Fibroblast of lung (primary cell): ENCODE results near the gene PRR35. TPM values are rescaled to one million over a fixed set of nuclear protein-coding genes. Genes with fewer than 3 reads are reported as not detected.
A peak's percentile ranks its signal among the peaks of the same experiment; 100 is the strongest.

Experiments used
- DNase-seq, 2 donors: peaks; one replicate each; pipeline versions ENCODE4 v3.0.0 to v3.0.0-alpha.2; 2010; ENCODE audit warnings: low read depth in 2 of 2
- H2AFZ ChIP-seq: 2 replicates; pipeline ENCODE4 v1.5.1; 2012; ENCODE audit warnings: low read length, control low read depth, inconsistent platforms
- H3K27ac ChIP-seq: 2 replicates; pipeline ENCODE4 v1.5.1; 2011; ENCODE audit warnings: low read length, control low read depth; ENCODE audit not compliant: insufficient read depth
- H3K27me3 ChIP-seq: 2 replicates; pipeline ENCODE4 v1.5.1; 2011; ENCODE audit warnings: mild to moderate bottlenecking, low read length; ENCODE audit not compliant: control insufficient read depth, insufficient read depth
- H3K36me3 ChIP-seq: 2 replicates; pipeline ENCODE4 v1.5.1; 2011; ENCODE audit warnings: low read length; ENCODE audit not compliant: control insufficient read depth, insufficient read depth
- H3K4me1 ChIP-seq: 2 replicates; pipeline ENCODE4 v1.5.1; 2011; ENCODE audit warnings: low read length; ENCODE audit not compliant: control insufficient read depth, insufficient read depth; ENCODE audit errors: extremely low read depth
- H3K4me2 ChIP-seq: 2 replicates; pipeline ENCODE4 v1.5.1; 2011; ENCODE audit warnings: low read length, control low read depth; ENCODE audit not compliant: insufficient read depth; ENCODE audit errors: extremely low read depth
- H3K4me3 ChIP-seq, 4 experiments: fragments of 200-600 bp in 1 of 4; sonication (generic) in 1 of 4; replicated peaks in 1 of 4; 2 replicates each; pipeline ENCODE4 v1.5.1; 2011 to 2016; ENCODE audit warnings: low read length in 4 of 4, low read depth in 3 of 4, mild to moderate bottlenecking in 3 of 4, control low read depth in 2 of 4, inconsistent platforms in 1 of 4, mixed read lengths in 1 of 4; ENCODE audit not compliant: insufficient read depth in 1 of 4; ENCODE audit errors: control extremely low read depth in 1 of 4
- H3K79me2 ChIP-seq: 2 replicates; pipeline ENCODE4 v1.5.1; 2012; ENCODE audit warnings: mild to moderate bottlenecking, low read length, inconsistent platforms; ENCODE audit not compliant: control insufficient read depth, insufficient read depth
- H3K9ac ChIP-seq: 2 replicates; pipeline ENCODE4 v1.5.1; 2011; ENCODE audit warnings: mild to moderate bottlenecking, low read length, control low read depth; ENCODE audit not compliant: insufficient read depth
- H3K9me3 ChIP-seq: 2 replicates; pipeline ENCODE4 v1.5.1; 2012; ENCODE audit warnings: low read depth, low read length; ENCODE audit not compliant: control insufficient read depth, insufficient read depth
- H4K20me1 ChIP-seq: 2 replicates; pipeline ENCODE4 v1.5.1; 2011; ENCODE audit warnings: low read length; ENCODE audit not compliant: control insufficient read depth, insufficient read depth; ENCODE audit errors: extremely low read depth
- CTCF ChIP-seq, 2 donors: IDR thresholded peaks in 1 of 2; conservative IDR thresholded peaks in 1 of 2; 1 replicate in 1 of 2; 2 replicates in 1 of 2; pipeline ENCODE4 v1.5.1; 2011 to 2012; ENCODE audit warnings: low read length in 2 of 2, control low read depth in 1 of 2, inconsistent platforms in 1 of 2, low read depth in 1 of 2, mild to moderate bottlenecking in 1 of 2
- EZH2 ChIP-seq: IDR thresholded peaks from 2 replicates; pipeline ENCODE4 v1.5.1; 2012; ENCODE audit warnings: low read length, control low read depth, mild to moderate bottlenecking; ENCODE audit errors: missing control alignments
- polyA plus RNA-seq, 2 donors: library from polyadenylated mRNA; depleted of rRNA in 1 of 2; stranded (reverse) in 1 of 2; unstranded in 1 of 2; fragments of >200 nt; gene quantifications; 2 replicates each; pipeline ENCODE4 v1.2.1, GENCODE V29; 2011 to 2012; ENCODE audit warnings: missing spikeins in 1 of 2
- total RNA-seq: library from RNA; depleted of rRNA; stranded (reverse); fragments of >200 nt; gene quantifications from 2 replicates; pipeline ENCODE4 v1.2.1, GENCODE V29; 2014

Gene PRR35
- total and polyA plus RNA-seq, 2 donors (not counting 1 experiment from before 2014, with no cell fraction given) = not detected

DNA sequence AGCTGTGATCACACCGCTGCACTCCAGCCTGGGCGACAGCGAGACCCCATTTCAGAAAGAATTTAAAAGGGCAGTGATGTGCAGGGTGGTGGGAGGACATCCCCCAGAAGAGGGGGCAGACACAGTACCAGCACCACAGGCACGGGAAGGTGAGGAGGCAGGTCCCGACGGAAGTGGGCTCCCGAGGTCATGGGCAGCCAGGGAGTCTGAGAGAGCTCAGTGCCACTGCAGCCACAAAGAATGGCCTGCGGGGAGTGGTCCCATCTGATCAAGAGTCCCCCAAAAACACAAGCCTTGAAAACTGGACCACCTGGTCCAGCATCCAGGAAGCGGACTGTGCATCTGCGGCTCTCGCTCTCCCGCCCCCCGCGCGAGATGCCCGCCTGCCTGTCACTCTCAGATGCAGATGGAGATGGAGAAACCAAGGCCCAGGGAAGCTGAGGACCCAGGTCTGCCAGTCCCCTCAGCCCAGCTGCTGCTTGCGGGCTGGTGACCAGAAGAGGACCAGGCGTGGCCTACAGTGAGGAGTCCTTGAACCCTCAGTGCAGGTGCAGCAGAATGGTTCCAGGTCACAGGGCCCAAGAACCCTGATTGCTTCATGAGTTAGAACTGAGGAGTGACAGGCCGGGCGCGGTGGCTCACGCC is 37.0 kb upstream of the PRR35 start:
- Histone ChIP-seq H3K27ac (no peak overlapping the region), H3K9me3 (no peaks in the 10 kb centered on the region), H3K4me1 (peaks cover 14% of the 10 kb centered on the region), H3K36me3 (peaks cover 14% of the 10 kb centered on the region), H3K4me3 (no peak overlapping the region), H2AFZ (no peak overlapping the region), H3K4me2 (no peak overlapping the region), H4K20me1 (no peaks in the 10 kb centered on the region), H3K27me3 (no peaks in the 10 kb centered on the region), H3K9ac (no peak overlapping the region), H3K79me2 (peaks cover 14% of the 10 kb centered on the region)
- no peak for TF ChIP-seq EZH2
- no peak for DNase-seq

DNA sequence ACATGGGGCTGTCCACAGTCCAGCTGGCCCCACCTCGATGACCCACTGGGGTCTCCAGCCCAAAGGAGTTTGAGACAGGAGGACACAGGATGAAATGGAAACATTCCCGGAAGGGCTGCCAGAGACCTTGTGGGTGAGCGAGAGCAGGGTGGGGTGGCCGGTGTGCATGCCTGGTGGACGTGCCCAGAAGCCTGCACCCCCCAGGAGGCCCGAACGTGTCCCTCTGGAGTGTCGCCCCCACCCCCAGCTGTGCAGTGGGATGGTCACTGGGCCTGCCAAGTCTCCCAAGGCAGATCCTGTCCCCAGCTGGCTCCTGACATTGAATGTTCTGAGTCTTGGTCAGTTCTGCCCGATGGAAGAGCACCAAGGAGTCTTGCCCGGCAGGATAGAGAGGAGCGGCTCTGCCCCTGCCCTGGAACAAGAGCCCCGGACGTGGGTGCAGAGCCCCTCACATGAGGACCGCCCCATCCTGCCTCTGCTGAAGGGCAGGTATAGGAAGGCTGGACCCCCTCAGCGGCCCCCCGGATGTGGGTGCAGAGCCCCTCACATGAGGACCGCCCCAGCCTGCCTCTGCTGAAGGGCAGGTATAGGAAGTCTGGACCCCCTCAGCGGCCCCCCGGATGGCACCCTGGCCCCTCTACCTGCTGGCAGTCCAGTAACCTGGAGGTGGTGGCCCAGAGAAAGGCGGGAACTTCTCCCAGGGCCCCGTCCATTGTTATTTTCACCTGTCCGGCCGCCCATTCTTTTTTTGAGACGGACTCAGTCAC is 35.7 kb upstream of the PRR35 start:
- TF ChIP-seq EZH2 (no peak), CTCF (conservative IDR thresholded peaks at IDR 0.05 in 1 of 2, IDR thresholded peaks at IDR 0.05 in 1 of 2; ENCODE audit: low read depth in 1 of 2, low read length in 2 of 2) (no peak)
- Histone ChIP-seq H3K79me2 (peaks cover 27% of the 10 kb centered on the region), H3K4me3 (no peak overlapping the region), H3K4me1 (peaks cover 14% of the 10 kb centered on the region), H3K4me2 (no peak overlapping the region), H3K9ac (no peak overlapping the region), H3K27me3 (no peaks in the 10 kb centered on the region), H3K27ac (no peak overlapping the region), H2AFZ (no peak overlapping the region), H3K9me3 (no peaks in the 10 kb centered on the region), H4K20me1 (no peaks in the 10 kb centered on the region), H3K36me3 (peaks cover 7% of the 10 kb centered on the region)
- no peak for DNase-seq

DNA sequence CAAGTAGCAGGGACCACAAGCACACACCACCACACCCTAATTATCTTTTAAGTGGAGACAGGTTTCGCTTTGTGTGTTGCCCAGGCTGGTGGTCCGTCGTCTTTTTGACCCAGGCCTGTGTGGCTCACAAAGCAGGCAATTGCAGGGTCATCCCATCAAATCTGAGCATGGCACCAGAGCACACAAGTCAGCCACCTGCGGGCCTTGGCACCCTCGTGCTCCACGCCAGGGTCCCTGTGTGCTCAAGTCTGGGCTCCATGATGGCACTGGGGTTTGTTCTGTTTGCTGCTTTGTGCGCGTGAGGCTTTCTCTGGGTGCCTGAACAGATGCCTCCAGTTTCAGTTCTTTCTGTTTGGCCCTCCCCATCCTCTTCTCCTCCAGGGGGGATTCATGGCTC is 35.1 kb upstream of the PRR35 start:
- H3K4me1 ChIP-seq = peaks cover 14% of the 10 kb centered on the region
- peak overlapping the region; percentile 40 for H3K27ac ChIP-seq
- no peaks in the 10 kb centered on the region for H3K27me3 ChIP-seq
- H3K4me3 ChIP-seq = no peak overlapping the region
- no peak for TF ChIP-seq EZH2
- TF ChIP-seq CTCF (conservative IDR thresholded peaks at IDR 0.05 in 1 of 2, IDR thresholded peaks at IDR 0.05 in 1 of 2; ENCODE audit: low read depth in 1 of 2, low read length in 2 of 2) = no peak
- H3K4me2 ChIP-seq = peak overlapping the region; percentile 38
- no peak overlapping the region for H2AFZ ChIP-seq
- peaks cover 10% of the 10 kb centered on the region for H3K36me3 ChIP-seq
- H4K20me1 ChIP-seq = no peaks in the 10 kb centered on the region
- no peak for DNase-seq
- peaks cover 33% of the 10 kb centered on the region for H3K79me2 ChIP-seq
- H3K9ac ChIP-seq = no peak overlapping the region
- no peaks in the 10 kb centered on the region for H3K9me3 ChIP-seq
